Stimulated activated naive CD8-positive, alpha-beta T cell treated with anti-CD3 and anti-CD28 coated beads, Interleukin-15, Interleukin-2, amounts not matched to agents 100 U/mL and 50 U/mL, for 24 hours (primary cell): ENCODE measurements around the gene IKBKE.

Experiments
- ATAC-seq: fragments of 150-1000 bp; cut with Tn5 transposase; one replicate; pipeline ENCODE4 v1.10.0; 2021
- DNase-seq: peaks from one replicate; pipeline ENCODE4 v3.0.0; 2021

Gene IKBKE

GRCh38 chr1:206512058-206512850 lies 42.0 kb downstream of the IKBKE start:
- ATAC-seq: no peak
- DNase-seq: no peak

GRCh38 chr1:206512851-206513180 lies 42.5 kb downstream of the IKBKE start:
- DNase-seq (no peak), ATAC-seq (no peak)

GRCh38 chr1:206513312-206514111 lies 43.2 kb downstream of the IKBKE start:
- DNase-seq (no peak), ATAC-seq (no peak)

GRCh38 chr1:206514813-206515387 lies 44.6 kb downstream of the IKBKE start:
- ATAC-seq (no peak), DNase-seq (no peak)

GRCh38 chr1:206516728-206516990 lies 46.4 kb downstream of the IKBKE start:
- no peak for DNase-seq
- no peak for ATAC-seq

- DNase-seq (no peak), ATAC-seq (no peak)
These were observed 47.5 kb downstream of the IKBKE start for GRCh38 chr1:206517784-206518183.

GRCh38 chr1:206518206-206518605 lies 47.9 kb downstream of the IKBKE start:
- DNase-seq: no peak
- no peak for ATAC-seq

- no peak for DNase-seq
- ATAC-seq: no peak
These were observed 48.5 kb downstream of the IKBKE start for GRCh38 chr1:206518743-206519142.

GRCh38 chr1:206521127-206521526 lies 50.9 kb downstream of the IKBKE start:
- DNase-seq (no peak), ATAC-seq (no peak)

- no peak for DNase-seq
- no peak for ATAC-seq
These were observed 51.6 kb downstream of the IKBKE start for GRCh38 chr1:206521694-206522402.

GRCh38 chr1:206524739-206525364 lies 54.6 kb downstream of the IKBKE start:
- no peak for DNase-seq
- ATAC-seq: no peak

GRCh38 chr1:206526064-206526911 lies 56.0 kb downstream of the IKBKE start:
- DNase-seq: no peak
- no peak for ATAC-seq

GRCh38 chr1:206529425-206529824 lies 59.1 kb downstream of the IKBKE start:
- ATAC-seq: no peak
- DNase-seq: no peak

GRCh38 chr1:206532368-206532767 lies 62.1 kb downstream of the IKBKE start:
- ATAC-seq (no peak), DNase-seq (no peak)

GRCh38 chr1:206534552-206534951 lies 64.3 kb downstream of the IKBKE start:
- DNase-seq: no peak
- no peak for ATAC-seq

GRCh38 chr1:206535853-206536188 lies 65.5 kb downstream of the IKBKE start:
- DNase-seq (no peak), ATAC-seq (no peak)

GRCh38 chr1:206537141-206537540 lies 66.9 kb downstream of the IKBKE start:
- no peak for ATAC-seq

GRCh38 chr1:206538086-206538770 lies 68.0 kb downstream of the IKBKE start:
- ATAC-seq: peak; percentile 33
- DNase-seq: no peak

More at GRCh38 chr1:206537141-206537540, 66.9 kb downstream of the IKBKE start:
- no peak for DNase-seq

GRCh38 chr1:206538901-206539640 lies 68.8 kb downstream of the IKBKE start:
- no peak for DNase-seq
- ATAC-seq: no peak
